H1 (cell line): ENCODE measurements around the gene SLC9C1. TPM values are rescaled to one million over a fixed set of nuclear protein-coding genes. Genes with fewer than 3 reads are reported as not detected.

ENCODE experiments used
- CTCF ChIA-PET: fragments of 300-600 bp; sonication (Branson Sonifier 250); formaldehyde crosslinking; loops from one replicate; lab custom pipeline; 2021; ENCODE audit not compliant: partially characterized antibody; lab: Charles Lee
- POLR2A ChIA-PET: fragments of 300-600 bp; sonication (Branson Sonifier 250); formaldehyde crosslinking; loops from one replicate; lab custom pipeline; 2021; ENCODE audit warnings: inconsistent platforms; ENCODE audit not compliant: partially characterized antibody; lab: Charles Lee
- DNase-seq, 2 experiments: peaks; one replicate each; pipeline versions ENCODE4 v3.0.0 to v3.0.0-alpha.2; 2010 to 2022; ENCODE audit warnings: low spot score in 2 of 2, low read depth in 1 of 2, mixed read lengths in 1 of 2
- FAIRE-seq: peaks from 2 replicates; lab custom pipeline; 2011; peaks lifted over from hg19 to GRCh38; lab: Jason Lieb, UNC
- H2AFZ ChIP-seq: 2 replicates; pipeline ENCODE4 v1.8.1; 2012; ENCODE audit warnings: low read length, inconsistent platforms
- H2AK5ac ChIP-seq: 2 replicates; pipeline ENCODE4 v1.6.1; 2013; ENCODE audit warnings: low read depth, low read length
- H2BK120ac ChIP-seq: replicated peaks from 2 replicates; pipeline ENCODE3; 2013; ENCODE audit warnings: low read depth, low read length, inconsistent platforms
- H2BK12ac ChIP-seq: 2 replicates; pipeline ENCODE4 v1.6.1; 2013; ENCODE audit warnings: low read depth, low read length
- H2BK15ac ChIP-seq: 2 replicates; pipeline ENCODE4 v1.6.1; 2013; ENCODE audit warnings: low read length
- H2BK20ac ChIP-seq: 2 replicates; pipeline ENCODE4 v1.6.1; 2013; ENCODE audit warnings: low read length
- H2BK5ac ChIP-seq: 2 replicates; pipeline ENCODE4 v1.6.1; 2013; ENCODE audit warnings: low read depth, low read length
- H3K14ac ChIP-seq: 2 replicates; pipeline ENCODE4 v1.6.1; 2013; ENCODE audit warnings: inconsistent platforms; ENCODE audit not compliant: insufficient read length
- H3K18ac ChIP-seq: 2 replicates; pipeline ENCODE4 v1.6.1; 2013; ENCODE audit warnings: low read length; ENCODE audit errors: extremely low read depth
- H3K23ac ChIP-seq: 2 replicates; pipeline ENCODE4 v1.6.1; 2013; ENCODE audit warnings: inconsistent platforms; ENCODE audit not compliant: insufficient read length
- H3K23me2 ChIP-seq: 2 replicates; pipeline ENCODE4 v1.6.1; 2013; ENCODE audit warnings: low read depth, low read length
- H3K27ac ChIP-seq: 2 replicates; pipeline ENCODE4 v1.6.1; 2011; ENCODE audit warnings: low read depth, low read length, inconsistent platforms
- H3K27me3 ChIP-seq, 4 experiments: replicated peaks in 1 of 4; 1 replicate in 1 of 4; 2 replicates in 3 of 4; pipeline versions ENCODE4 v1.6.1 to v1.8.1; 2011 to 2013; ENCODE audit warnings: low read length in 3 of 4, mild to moderate bottlenecking in 3 of 4, inconsistent platforms in 2 of 4, mixed read lengths in 2 of 4, moderate library complexity in 1 of 4; ENCODE audit not compliant: control insufficient read depth in 3 of 4, insufficient read depth in 3 of 4; ENCODE audit errors: extremely low read depth in 1 of 4
- H3K36me3 ChIP-seq, 4 experiments: 2 replicates each; pipeline versions ENCODE4 v1.6.1 to v1.8.1; 2011 to 2013; ENCODE audit warnings: mild to moderate bottlenecking in 4 of 4, low read length in 3 of 4, moderate library complexity in 2 of 4, control low read depth in 1 of 4, inconsistent platforms in 1 of 4; ENCODE audit not compliant: insufficient read depth in 4 of 4, control insufficient read depth in 2 of 4
- H3K4ac ChIP-seq: replicated peaks from 2 replicates; pipeline ENCODE3; 2013; ENCODE audit warnings: low read length, low read depth, mixed read lengths, inconsistent platforms; ENCODE audit not compliant: insufficient read length
- H3K4me1 ChIP-seq, 4 experiments: replicated peaks in 1 of 4; 1 replicate in 1 of 4; 2 replicates in 3 of 4; pipeline versions ENCODE4 v1.6.1 to v1.8.1; 2011 to 2013; ENCODE audit warnings: low read length in 3 of 4, inconsistent platforms in 2 of 4, mixed read lengths in 1 of 4; ENCODE audit not compliant: insufficient read depth in 4 of 4, control insufficient read depth in 3 of 4
- H3K4me2 ChIP-seq, 2 experiments: 2 replicates each; pipeline versions ENCODE4 v1.6.1 to v1.8.1; 2011 to 2013; ENCODE audit warnings: low read depth in 2 of 2, low read length in 2 of 2, control low read depth in 1 of 2, inconsistent platforms in 1 of 2, mild to moderate bottlenecking in 1 of 2; ENCODE audit not compliant: insufficient read depth in 1 of 2
- H3K4me3 ChIP-seq, 4 experiments: fragments of 200-600, 300-600 bp in 1 of 4; sonication (generic), shearing (Covaris generic), sonication (Bioruptor Twin) in 1 of 4; 2 replicates each; pipeline versions ENCODE4 v1.5.1 to v1.8.1; 2011 to 2016; ENCODE audit warnings: low read length in 4 of 4, low read depth in 3 of 4, control low read depth in 2 of 4, inconsistent platforms in 2 of 4, mild to moderate bottlenecking in 2 of 4, mixed read lengths in 1 of 4, moderate library complexity in 1 of 4; ENCODE audit not compliant: insufficient read depth in 2 of 4; ENCODE audit errors: extremely low read depth in 1 of 4
- H3K56ac ChIP-seq: replicated peaks from 2 replicates; pipeline ENCODE3; 2013; ENCODE audit warnings: low read depth, mild to moderate bottlenecking, mixed read lengths, low read length, inconsistent platforms; ENCODE audit not compliant: insufficient read length
- H3K79me1 ChIP-seq: 2 replicates; pipeline ENCODE4 v1.6.1; 2013; ENCODE audit warnings: low read depth, low read length, control low read depth
- H3K79me2 ChIP-seq, 2 experiments: 2 replicates each; pipeline versions ENCODE4 v1.6.1 to v1.8.1; 2012 to 2013; ENCODE audit warnings: low read length in 2 of 2, mild to moderate bottlenecking in 2 of 2, inconsistent platforms in 1 of 2; ENCODE audit not compliant: insufficient read depth in 2 of 2, control insufficient read depth in 1 of 2
- H3K9ac ChIP-seq, 4 experiments: replicated peaks in 1 of 4; 1 replicate in 1 of 4; 2 replicates in 3 of 4; pipeline versions ENCODE4 v1.6.1 to v1.8.1; 2011 to 2013; ENCODE audit warnings: low read depth in 3 of 4, low read length in 3 of 4, control low read depth in 2 of 4, mild to moderate bottlenecking in 2 of 4, moderate library complexity in 2 of 4, inconsistent platforms in 1 of 4; ENCODE audit errors: extremely low read depth in 1 of 4
- H3K9me3 ChIP-seq, 2 experiments: 2 replicates each; pipeline versions ENCODE4 v1.6.1 to v1.8.1; 2012 to 2013; ENCODE audit warnings: mild to moderate bottlenecking in 2 of 2, moderate library complexity in 2 of 2, control low read depth in 1 of 2, inconsistent platforms in 1 of 2, low read depth in 1 of 2, low read length in 1 of 2, mixed read lengths in 1 of 2; ENCODE audit not compliant: insufficient read depth in 2 of 2
- H4K20me1 ChIP-seq, 2 experiments: replicated peaks in 1 of 2; 2 replicates each; pipeline versions ENCODE3 to v1.8.1; 2011 to 2013; ENCODE audit warnings: inconsistent platforms in 2 of 2, low read length in 2 of 2, mild to moderate bottlenecking in 1 of 2; ENCODE audit not compliant: insufficient read depth in 2 of 2, control insufficient read depth in 1 of 2
- H4K5ac ChIP-seq: 2 replicates; pipeline ENCODE4 v1.6.1; 2013; ENCODE audit warnings: low read length, low read depth, mixed read lengths, inconsistent platforms; ENCODE audit not compliant: insufficient read length
- H4K8ac ChIP-seq: 2 replicates; pipeline ENCODE4 v1.8.0; 2013; ENCODE audit warnings: mild to moderate bottlenecking, moderate library complexity, low read length, inconsistent platforms; ENCODE audit not compliant: insufficient read depth; ENCODE audit errors: extremely low read depth
- H4K91ac ChIP-seq: replicated peaks from 2 replicates; pipeline ENCODE3; 2013; ENCODE audit warnings: low read length, mixed read lengths, inconsistent platforms; ENCODE audit not compliant: insufficient read length
- BCL11A ChIP-seq, 2 experiments: IDR thresholded peaks; one replicate each; pipeline ENCODE4 v1.6.1; 2011; ENCODE audit warnings: low read depth in 2 of 2, low read length in 2 of 2, mild to moderate bottlenecking in 2 of 2
- CHD2 ChIP-seq: IDR thresholded peaks from 2 replicates; pipeline ENCODE4 v1.6.1; 2012; ENCODE audit warnings: low read length, improper control_type of control experiment
- KDM1A ChIP-seq: fragments of 200-600, 300-600 bp; sonication (generic); IDR thresholded peaks from 2 replicates; pipeline ENCODE4 v1.7.1; 2016; ENCODE audit warnings: mild to moderate bottlenecking, low read length, borderline replicate concordance
- KDM4A ChIP-seq: IDR thresholded peaks from one replicate; pipeline ENCODE4 v1.7.1; 2012; ENCODE audit warnings: low read depth, mild to moderate bottlenecking, moderate library complexity, low read length, inconsistent platforms; ENCODE audit not compliant: severe bottlenecking
- NANOG ChIP-seq: IDR thresholded peaks from 2 replicates; pipeline ENCODE4 v1.6.1; 2011; ENCODE audit warnings: low read length, low read depth, mild to moderate bottlenecking, inconsistent platforms; ENCODE audit not compliant: insufficient read depth, poor library complexity, severe bottlenecking
- PHF8 ChIP-seq: fragments of 200-600 bp; sonication (generic); conservative IDR thresholded peaks from 2 replicates; pipeline ENCODE4 v1.7.1; 2012; ENCODE audit warnings: low read depth, mild to moderate bottlenecking, inconsistent platforms, low read length, moderate library complexity
- RNF2 ChIP-seq: fragments of 200-900, 300-1000 bp; sonication (generic); IDR thresholded peaks from 2 replicates; pipeline ENCODE4 v1.7.1; 2016; ENCODE audit warnings: borderline replicate concordance, low read depth, mild to moderate bottlenecking, antibody characterized with exemption, low read length; ENCODE audit not compliant: poor library complexity, severe bottlenecking; ENCODE audit errors: missing control alignments
- SP1 ChIP-seq: IDR thresholded peaks from 2 replicates; pipeline ENCODE4 v1.6.1; 2011; ENCODE audit warnings: low read depth, low read length
- SRF ChIP-seq: IDR thresholded peaks from 2 replicates; pipeline ENCODE4 v1.6.1; 2011; ENCODE audit warnings: mild to moderate bottlenecking, low read depth, low read length, moderate library complexity
- TAF7 ChIP-seq: optimal IDR thresholded peaks from 2 replicates; pipeline ENCODE3; 2011; ENCODE audit warnings: low read depth, mild to moderate bottlenecking, inconsistent platforms, low read length, moderate library complexity, borderline replicate concordance
- WGBS, 2 experiments: shearing (Covaris generic) in 1 of 2; methylation state at CpG; one replicate each; pipeline versions ENCODE4 v1.1.6 to v1.1.7; 2013 to 2015; ENCODE audit warnings: low lambda C conversion rate in 2 of 2, mixed read lengths in 2 of 2, inconsistent platforms in 1 of 2, low coverage in 1 of 2, missing lambda C conversion rate in 1 of 2; ENCODE audit not compliant: insufficient replicate concordance in 2 of 2, insufficient coverage in 1 of 2, insufficient read length in 1 of 2; ENCODE audit errors: extremely low coverage in 1 of 2, missing lambda C conversion rate in 1 of 2; 5-methylcytosine and 5-hydroxymethylcytosine counted together
- polyA plus RNA-seq, 7 experiments: library from polyadenylated mRNA; depleted of rRNA in 3 of 7; stranded (reverse) in 5 of 7; unstranded in 2 of 7; fragments of >200 nt in 5 of 7; fragments of 200-250 nt in 2 of 7; gene quantifications; 1 replicate in 5 of 7; 2 replicates in 1 of 7; 4 replicates in 1 of 7; pipeline versions ENCODE4 v1.2.1 to v1.2.3, GENCODE V29; 2011 to 2013; ENCODE audit warnings: missing spikeins in 2 of 7, mixed read lengths in 2 of 7
- total RNA-seq: library from RNA; stranded (reverse); fragmentation: NEBNext Ultra II Directional; extraction: Animal tissue kit (Norgen Biotek cat#: 25700); gene quantifications from 2 replicates; pipeline ENCODE4 v1.2.1, GENCODE V29; 2021
- TF ChIP-seq, protein P1 (sequence below): IDR thresholded peaks from 2 replicates; pipeline ENCODE4 v1.6.1; 2012; ENCODE audit warnings: low read length, inconsistent platforms

Gene SLC9C1
- total and polyA plus RNA-seq, 2 of the 8 experiments (the other 6 are each of a cell fraction or from before 2014, with no cell fraction given), result 0.15 to 0.24 TPM

GRCh38 chr3:112115161-112115739 lies 178.8 kb downstream of the SLC9C1 start:
- H3K79me2 ChIP-seq, result no peaks in the 10 kb centered on the region
- no peak overlapping the region for H3K4me3 ChIP-seq
- POLR2A ChIA-PET, result no interaction called here
- H3K4ac ChIP-seq, result no peak overlapping the region
- no peak overlapping the region for H3K18ac ChIP-seq
- H3K23ac ChIP-seq, result no peak overlapping the region
- H3K36me3 ChIP-seq, result peaks cover 0 to 8% (median 3%) of the 10 kb centered on the region in 4 experiments; a peak in 6 of 8 replicates
- H2BK120ac ChIP-seq, result no peak overlapping the region
- no peaks in the 10 kb centered on the region for H4K20me1 ChIP-seq
- H4K5ac ChIP-seq, result no peak overlapping the region
- no peak overlapping the region for H2BK20ac ChIP-seq
- FAIRE-seq (no peak), DNase-seq (no peak)
- H3K4me2 ChIP-seq, result no peak overlapping the region
- H2AK5ac ChIP-seq, result no peak overlapping the region
- H4K91ac ChIP-seq, result no peak overlapping the region
- no peak overlapping the region for H3K14ac ChIP-seq
- H2BK15ac ChIP-seq, result no peak overlapping the region
- 83% methylated on average over 6 of the region's 6 CpGs; no CpG with 5 or more reads in 1 of the 2 experiments for WGBS, 2 experiments
- no peaks in the 10 kb centered on the region for H3K23me2 ChIP-seq
- peaks cover 0 to 4% (median 2%) of the 10 kb centered on the region in 4 experiments; a peak in 2 of 7 replicates for H3K4me1 ChIP-seq
- H2AFZ ChIP-seq, result no peak overlapping the region
- no peak overlapping the region for H3K9ac ChIP-seq
- H2BK12ac ChIP-seq, result no peak overlapping the region
- H4K8ac ChIP-seq, result no peak overlapping the region
- no peaks in the 10 kb centered on the region for H3K27me3 ChIP-seq
- H3K56ac ChIP-seq, result no peak overlapping the region
- no peak overlapping the region for H2BK5ac ChIP-seq
- H3K9me3 ChIP-seq, result no peaks in the 10 kb centered on the region
- CTCF ChIA-PET, result interaction anchor here (1.3 to 1.4 kb wide), 2 partner anchors 9 to 10 kb away, joined by 3 to 8 read pairs; no protein-coding TSS in a partner anchor
- H3K27ac ChIP-seq, result no peak overlapping the region
- H3K79me1 ChIP-seq, result no peaks in the 10 kb centered on the region
- no peak for TF ChIP-seq KDM4A
- no peak for TF ChIP-seq RNF2
- no peak for TF ChIP-seq CHD2
- no peak for TF ChIP-seq KDM1A
- no peak for TF ChIP-seq SP1
- no peak for TF ChIP-seq PHF8
- TF ChIP-seq, protein P1, sequence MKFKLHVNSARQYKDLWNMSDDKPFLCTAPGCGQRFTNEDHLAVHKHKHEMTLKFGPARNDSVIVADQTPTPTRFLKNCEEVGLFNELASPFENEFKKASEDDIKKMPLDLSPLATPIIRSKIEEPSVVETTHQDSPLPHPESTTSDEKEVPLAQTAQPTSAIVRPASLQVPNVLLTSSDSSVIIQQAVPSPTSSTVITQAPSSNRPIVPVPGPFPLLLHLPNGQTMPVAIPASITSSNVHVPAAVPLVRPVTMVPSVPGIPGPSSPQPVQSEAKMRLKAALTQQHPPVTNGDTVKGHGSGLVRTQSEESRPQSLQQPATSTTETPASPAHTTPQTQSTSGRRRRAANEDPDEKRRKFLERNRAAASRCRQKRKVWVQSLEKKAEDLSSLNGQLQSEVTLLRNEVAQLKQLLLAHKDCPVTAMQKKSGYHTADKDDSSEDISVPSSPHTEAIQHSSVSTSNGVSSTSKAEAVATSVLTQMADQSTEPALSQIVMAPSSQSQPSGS, result no peak
- TF ChIP-seq SRF, result no peak
- TF ChIP-seq BCL11A (IDR thresholded peaks at IDR 0.05; ENCODE audit: low read depth in 2 of 2, low read length in 2 of 2), result no peak
- no peak for TF ChIP-seq TAF7
- no peak for TF ChIP-seq NANOG
